ENCODE results near the gene LPIN3. TPM values are rescaled to one million over a fixed set of nuclear protein-coding genes. Genes with fewer than 3 reads are reported as not detected.

LPIN3 gene
- total RNA-seq, 1 experiment from 2014 or later = 32.6 TPM

GRCh38 chr20:41336711-41337492, 3.7 kb upstream of the LPIN3 start:
- H3K9me3 Mint-ChIP-seq (ENCODE audit: unreplicated experiment) = no peaks in the 10 kb centered on the region
- H3K27ac Mint-ChIP-seq (ENCODE audit: unreplicated experiment) = no peak overlapping the region
- POLR2A ChIA-PET = no interaction called here

GRCh38 chr20:41339957-41340326, 679 bp upstream of the LPIN3 start:
- Mint-ChIP-seq H3K4me1 (ENCODE audit: low read depth, unreplicated experiment) (peaks cover 21% of the 10 kb centered on the region), H3K27me3 (ENCODE audit: insufficient read depth, unreplicated experiment) (no peaks in the 10 kb centered on the region), H3K9me3 (ENCODE audit: unreplicated experiment) (no peaks in the 10 kb centered on the region), H3K27ac (ENCODE audit: unreplicated experiment) (peak overlapping the region; percentile 69), H3K36me3 (ENCODE audit: insufficient read depth, unreplicated experiment) (peaks cover 9% of the 10 kb centered on the region), H3K4me3 (ENCODE audit: unreplicated experiment) (peak overlapping the region; percentile 96)
- peak; percentile 99 to 100 for TF ChIP-seq CTCF (IDR thresholded peaks at IDR 0.05; ENCODE audit: insufficient read depth in 1 of 2, low read depth in 1 of 2, low read length in 1 of 2, severe bottlenecking in 1 of 2, unreplicated experiment in 1 of 2)
- CTCF ChIA-PET = interaction anchor here (0.6 to 4.3 kb wide), 87 partner anchors 8 to 1884 kb away, joined by 3 to 185 read pairs (median 5); partner anchors contain the start of genes CHD6, PLCG1 and ZHX3
- H3K4me3 ChIP-seq (ENCODE audit: low read depth, low read length) = peak overlapping the region; percentile 51
- no TSS peak for BruUV-seq (replicated peaks)
- no peaks in the 10 kb centered on the region for H3K9me3 ChIP-seq
- H3K27me3 ChIP-seq (replicated peaks; ENCODE audit: control insufficient read depth, insufficient read depth, low read length) = no peaks in the 10 kb centered on the region
- peak; percentile 98 to 100 for DNase-seq
- H3K36me3 ChIP-seq (ENCODE audit: control insufficient read depth, insufficient read depth, low read length) = no peaks in the 10 kb centered on the region
- POLR2A ChIA-PET = interaction anchor here (0.5 to 2.0 kb wide), 22 partner anchors 14 to 1770 kb away, joined by 3 to 16 read pairs (median 6); partner anchors contain the start of gene ZHX3
- peaks cover 25% of the 10 kb centered on the region for H3K4me1 ChIP-seq
- intact Hi-C loops (cut with micrococcal nuclease; ENCODE audit: unreplicated experiment) = loop anchor here (1.0 to 5.0 kb wide), 13 partner anchors 23 to 372 kb away; partner anchors contain the start of genes CHD6 and ZHX3

More at GRCh38 chr20:41336711-41337492, 3.7 kb upstream of the LPIN3 start:
- Mint-ChIP-seq H3K27me3 (ENCODE audit: insufficient read depth, unreplicated experiment) (no peaks in the 10 kb centered on the region), H3K4me1 (ENCODE audit: low read depth, unreplicated experiment) (peaks cover 7% of the 10 kb centered on the region), H3K4me3 (ENCODE audit: unreplicated experiment) (no peak overlapping the region), H3K36me3 (ENCODE audit: insufficient read depth, unreplicated experiment) (peaks cover 9% of the 10 kb centered on the region)
- CTCF ChIA-PET = interaction anchor here (0.9 to 4.3 kb wide), 3 partner anchors 87 to 201 kb away, joined by 3 to 185 read pairs (median 3); no protein-coding TSS in a partner anchor
- Histone ChIP-seq H3K4me3 (ENCODE audit: low read depth, low read length) (no peak overlapping the region), H3K27me3 (replicated peaks; ENCODE audit: control insufficient read depth, insufficient read depth, low read length) (no peaks in the 10 kb centered on the region), H3K36me3 (ENCODE audit: control insufficient read depth, insufficient read depth, low read length) (no peaks in the 10 kb centered on the region), H3K9me3 (no peaks in the 10 kb centered on the region), H3K4me1 (peaks cover 9% of the 10 kb centered on the region)
- TF ChIP-seq CTCF (IDR thresholded peaks at IDR 0.05; ENCODE audit: insufficient read depth in 1 of 2, low read depth in 1 of 2, low read length in 1 of 2, severe bottlenecking in 1 of 2, unreplicated experiment in 1 of 2) = no peak
- DNase-seq = no peak
- BruUV-seq (replicated peaks) = no TSS peak
- intact Hi-C loops (cut with micrococcal nuclease; ENCODE audit: unreplicated experiment) = no loop called here
